ENCODE results near the gene BTBD9.

DNA sequence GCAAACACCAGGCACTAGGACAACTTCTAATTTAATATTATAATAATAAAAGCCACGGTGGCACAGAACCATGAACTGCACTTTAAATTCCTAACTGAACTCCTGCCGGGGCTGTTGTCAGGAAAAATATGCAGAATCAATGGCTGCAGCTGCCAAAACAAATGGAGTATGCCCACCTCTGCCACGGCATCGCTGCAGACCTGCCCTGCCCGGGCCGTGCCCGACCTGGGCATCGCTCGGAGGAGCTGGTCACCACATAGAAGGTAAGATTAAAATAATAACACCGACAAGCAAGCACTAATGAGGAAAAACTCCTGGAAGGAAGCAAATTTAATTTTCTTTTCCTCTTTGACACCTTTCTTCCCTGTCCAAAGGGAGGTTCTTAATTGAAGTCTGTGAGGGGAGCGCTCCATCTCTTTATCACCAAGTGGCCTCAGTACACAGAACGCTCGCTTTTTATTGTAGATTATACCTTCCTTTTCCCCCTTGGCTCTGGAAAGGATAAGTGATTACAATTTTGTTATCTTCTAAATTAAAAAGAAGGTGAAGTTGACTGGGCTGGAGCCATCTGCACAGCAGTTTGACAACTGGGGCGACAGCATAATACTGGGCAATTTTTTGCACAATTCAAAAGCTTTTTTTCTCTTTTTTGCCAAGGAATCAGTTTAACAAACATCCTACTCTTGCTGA is 468.9 kb downstream of the BTBD9 start:
- TF ChIP-seq, protein P1, sequence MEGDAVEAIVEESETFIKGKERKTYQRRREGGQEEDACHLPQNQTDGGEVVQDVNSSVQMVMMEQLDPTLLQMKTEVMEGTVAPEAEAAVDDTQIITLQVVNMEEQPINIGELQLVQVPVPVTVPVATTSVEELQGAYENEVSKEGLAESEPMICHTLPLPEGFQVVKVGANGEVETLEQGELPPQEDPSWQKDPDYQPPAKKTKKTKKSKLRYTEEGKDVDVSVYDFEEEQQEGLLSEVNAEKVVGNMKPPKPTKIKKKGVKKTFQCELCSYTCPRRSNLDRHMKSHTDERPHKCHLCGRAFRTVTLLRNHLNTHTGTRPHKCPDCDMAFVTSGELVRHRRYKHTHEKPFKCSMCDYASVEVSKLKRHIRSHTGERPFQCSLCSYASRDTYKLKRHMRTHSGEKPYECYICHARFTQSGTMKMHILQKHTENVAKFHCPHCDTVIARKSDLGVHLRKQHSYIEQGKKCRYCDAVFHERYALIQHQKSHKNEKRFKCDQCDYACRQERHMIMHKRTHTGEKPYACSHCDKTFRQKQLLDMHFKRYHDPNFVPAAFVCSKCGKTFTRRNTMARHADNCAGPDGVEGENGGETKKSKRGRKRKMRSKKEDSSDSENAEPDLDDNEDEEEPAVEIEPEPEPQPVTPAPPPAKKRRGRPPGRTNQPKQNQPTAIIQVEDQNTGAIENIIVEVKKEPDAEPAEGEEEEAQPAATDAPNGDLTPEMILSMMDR (conservative IDR thresholded peaks at IDR 0.05): no peak
- TF ChIP-seq EZH2 (IDR thresholded peaks at IDR 0.05; ENCODE audit: low read depth): no peak

All from PC-9 (cell line).